ENCODE measurements around the gene ARRDC4.

DNA sequence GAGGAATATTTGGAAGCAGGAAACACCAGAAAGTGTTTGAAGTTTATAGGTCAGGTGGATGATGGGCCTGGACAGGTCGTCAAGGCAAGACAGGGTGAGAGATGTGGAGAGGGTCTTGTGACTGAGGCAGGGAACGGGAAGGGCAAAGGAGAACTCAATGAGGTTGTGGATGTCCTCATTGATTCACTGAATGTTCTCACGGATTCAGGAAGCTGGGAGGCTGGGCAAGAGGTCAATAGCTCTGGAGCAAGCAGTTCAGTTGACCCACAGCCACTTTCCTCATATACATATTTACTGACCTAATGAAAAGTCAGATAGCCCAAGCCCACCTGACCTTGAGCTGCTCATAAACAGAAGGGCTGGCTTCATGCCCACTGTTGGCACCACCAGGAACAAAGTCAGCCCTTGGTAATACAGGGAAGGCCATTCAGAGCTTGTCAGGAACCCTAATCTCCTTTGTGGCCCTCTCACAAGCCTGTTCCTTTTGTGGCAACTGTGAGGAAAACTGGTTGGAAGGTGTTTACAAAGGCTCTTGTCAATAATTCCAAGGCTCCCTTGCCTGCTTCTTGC, 31.6 kb downstream of the ARRDC4 start:
- TF ChIP-seq, protein P1, sequence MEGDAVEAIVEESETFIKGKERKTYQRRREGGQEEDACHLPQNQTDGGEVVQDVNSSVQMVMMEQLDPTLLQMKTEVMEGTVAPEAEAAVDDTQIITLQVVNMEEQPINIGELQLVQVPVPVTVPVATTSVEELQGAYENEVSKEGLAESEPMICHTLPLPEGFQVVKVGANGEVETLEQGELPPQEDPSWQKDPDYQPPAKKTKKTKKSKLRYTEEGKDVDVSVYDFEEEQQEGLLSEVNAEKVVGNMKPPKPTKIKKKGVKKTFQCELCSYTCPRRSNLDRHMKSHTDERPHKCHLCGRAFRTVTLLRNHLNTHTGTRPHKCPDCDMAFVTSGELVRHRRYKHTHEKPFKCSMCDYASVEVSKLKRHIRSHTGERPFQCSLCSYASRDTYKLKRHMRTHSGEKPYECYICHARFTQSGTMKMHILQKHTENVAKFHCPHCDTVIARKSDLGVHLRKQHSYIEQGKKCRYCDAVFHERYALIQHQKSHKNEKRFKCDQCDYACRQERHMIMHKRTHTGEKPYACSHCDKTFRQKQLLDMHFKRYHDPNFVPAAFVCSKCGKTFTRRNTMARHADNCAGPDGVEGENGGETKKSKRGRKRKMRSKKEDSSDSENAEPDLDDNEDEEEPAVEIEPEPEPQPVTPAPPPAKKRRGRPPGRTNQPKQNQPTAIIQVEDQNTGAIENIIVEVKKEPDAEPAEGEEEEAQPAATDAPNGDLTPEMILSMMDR (IDR thresholded peaks at IDR 0.05; ENCODE audit: insufficient read depth, low read length, poor library complexity, severe bottlenecking): no peak
- TF ChIP-seq EZH2phosphoT487 (conservative IDR thresholded peaks at IDR 0.05; ENCODE audit: low read length): no peak
